IMR-90 (cell line): Measurements from ENCODE around the gene VPS26C. TPM values are rescaled to one million over a fixed set of nuclear protein-coding genes. Genes with fewer than 3 reads are reported as not detected.

Experiments used
- ATAC-seq: fragments of 200-7000 bp; cut with Tn5 transposase; 2 replicates; pipeline ENCODE4 v1.9.1; 2020; ENCODE audit warnings: low read depth, mild to moderate bottlenecking, moderate library complexity
- BruUV-seq: library from RNA; stranded (reverse); fragments of 400-500 nt; replicated peaks from 2 replicates; lab custom pipeline; 2021; lab: Mats Ljungman, UMichigan
- CTCF ChIA-PET: fragments of 300-600 bp; formaldehyde crosslinking; extraction: SDS; loops from one replicate; lab custom pipeline; 2021; ENCODE audit warnings: antibody characterized with exemption; lab: Yijun Ruan, JAX
- POLR2A ChIA-PET: fragments of 300-600 bp; sonication (Branson Sonifier 250); formaldehyde crosslinking; loops from one replicate; lab custom pipeline; 2022; ENCODE audit warnings: antibody characterized with exemption; ENCODE audit not compliant: unreplicated experiment; lab: Charles Lee
- DNase-seq: peaks from one replicate; pipeline ENCODE4 v3.0.0; 2013
- H2AFZ ChIP-seq: replicated peaks from 2 replicates; pipeline ENCODE3; 2013; ENCODE audit warnings: low read length, mild to moderate bottlenecking; ENCODE audit not compliant: poor library complexity
- H2AK5ac ChIP-seq: 2 replicates; pipeline ENCODE4 v1.6.1; 2013; ENCODE audit warnings: low read depth, low read length, inconsistent platforms
- H2AK9ac ChIP-seq: replicated peaks from 2 replicates; pipeline ENCODE3; 2013; ENCODE audit warnings: mild to moderate bottlenecking, low read depth, low read length, moderate library complexity; ENCODE audit not compliant: poor library complexity
- H2BK120ac ChIP-seq: 2 replicates; pipeline ENCODE4 v1.6.1; 2013; ENCODE audit warnings: low read depth, low read length, inconsistent platforms
- H2BK15ac ChIP-seq: 3 replicates; pipeline ENCODE4 v1.6.1; 2013; ENCODE audit warnings: low read depth, low read length, inconsistent platforms
- H2BK20ac ChIP-seq: 2 replicates; pipeline ENCODE4 v1.6.1; 2013; ENCODE audit warnings: low read depth, mild to moderate bottlenecking, inconsistent platforms, low read length, moderate library complexity
- H2BK5ac ChIP-seq: 2 replicates; pipeline ENCODE4 v1.6.1; 2013; ENCODE audit warnings: mild to moderate bottlenecking, low read depth, low read length, inconsistent platforms; ENCODE audit not compliant: poor library complexity, severe bottlenecking
- H3K14ac ChIP-seq: replicated peaks from 2 replicates; pipeline ENCODE4 v1.6.1; 2013; ENCODE audit warnings: low read depth, low read length, inconsistent platforms
- H3K18ac ChIP-seq: 2 replicates; pipeline ENCODE4 v1.6.1; 2013; ENCODE audit warnings: low read depth, low read length, control low read depth
- H3K23ac ChIP-seq: 2 replicates; pipeline ENCODE4 v1.6.1; 2013; ENCODE audit warnings: low read depth, low read length, inconsistent platforms
- H3K27ac ChIP-seq: 2 replicates; pipeline ENCODE4 v1.5.1; 2013; ENCODE audit warnings: mild to moderate bottlenecking, control low read depth, low read length; ENCODE audit not compliant: insufficient read depth
- H3K27me3 ChIP-seq: 2 replicates; pipeline ENCODE4 v1.6.1; 2013; ENCODE audit warnings: low read length; ENCODE audit not compliant: control insufficient read depth, insufficient read depth
- H3K36me3 ChIP-seq: 2 replicates; pipeline ENCODE4 v1.6.1; 2013; ENCODE audit warnings: low read length, mixed read lengths; ENCODE audit not compliant: control insufficient read depth, insufficient read depth
- H3K4ac ChIP-seq: 2 replicates; pipeline ENCODE4 v1.6.1; 2013; ENCODE audit warnings: low read depth, low read length, inconsistent platforms
- H3K4me1 ChIP-seq: 2 replicates; pipeline ENCODE4 v1.6.1; 2013; ENCODE audit warnings: low read length, mixed read lengths; ENCODE audit not compliant: control insufficient read depth, insufficient read depth
- H3K4me2 ChIP-seq: 2 replicates; pipeline ENCODE4 v1.6.1; 2013; ENCODE audit warnings: low read depth, mild to moderate bottlenecking, control low read depth, low read length, moderate library complexity
- H3K4me3 ChIP-seq: 2 replicates; pipeline ENCODE4 v1.5.1; 2013; ENCODE audit warnings: low read depth, mild to moderate bottlenecking, control low read depth, low read length, moderate library complexity; ENCODE audit not compliant: insufficient read depth
- H3K56ac ChIP-seq: 2 replicates; pipeline ENCODE4 v1.6.1; 2013; ENCODE audit warnings: low read length, inconsistent platforms; ENCODE audit not compliant: insufficient read depth; ENCODE audit errors: extremely low read depth
- H3K79me1 ChIP-seq, 2 experiments: 2 replicates each; pipeline ENCODE4 v1.6.1; 2013; ENCODE audit warnings: low read length in 2 of 2, inconsistent platforms in 1 of 2, low read depth in 1 of 2
- H3K9ac ChIP-seq: 2 replicates; pipeline ENCODE4 v1.6.1; 2013; ENCODE audit warnings: low read depth, low read length, control low read depth
- H3K9me1 ChIP-seq: 2 replicates; pipeline ENCODE4 v1.6.1; 2013; ENCODE audit warnings: low read length, inconsistent platforms; ENCODE audit not compliant: insufficient read depth
- H3K9me3 ChIP-seq: 2 replicates; pipeline ENCODE4 v1.6.1; 2013; ENCODE audit warnings: low read length; ENCODE audit not compliant: control insufficient read depth, insufficient read depth
- H4K20me1 ChIP-seq: 2 replicates; pipeline ENCODE4 v1.6.1; 2013; ENCODE audit warnings: low read length, inconsistent platforms; ENCODE audit not compliant: insufficient read depth
- H4K5ac ChIP-seq: 2 replicates; pipeline ENCODE4 v1.6.1; 2013; ENCODE audit warnings: mild to moderate bottlenecking, low read depth, low read length, control low read depth
- H4K8ac ChIP-seq, 2 experiments: 2 replicates each; pipeline ENCODE4 v1.6.1; 2013; ENCODE audit warnings: low read depth in 2 of 2, low read length in 2 of 2, control low read depth in 1 of 2, inconsistent platforms in 1 of 2
- H4K91ac ChIP-seq: 2 replicates; pipeline ENCODE4 v1.6.1; 2013; ENCODE audit warnings: low read depth, low read length, inconsistent platforms; ENCODE audit not compliant: insufficient read depth
- BHLHE40 ChIP-seq: fragments of 150-350 bp; IDR thresholded peaks from 2 replicates; pipeline ENCODE4 v1.6.1; 2016; ENCODE audit warnings: mild to moderate bottlenecking, low read depth, low read length
- CEBPB ChIP-seq: IDR thresholded peaks from 2 replicates; pipeline ENCODE4 v1.6.1; 2012; ENCODE audit warnings: low read depth, low read length, improper control_type of control experiment
- CHD1 ChIP-seq: IDR thresholded peaks from 2 replicates; pipeline ENCODE4 v1.6.1; 2012; ENCODE audit warnings: low read depth, low read length, improper control_type of control experiment
- FOS ChIP-seq: fragments of 150-350 bp; IDR thresholded peaks from 2 replicates; pipeline ENCODE4 v1.6.1; 2016; ENCODE audit warnings: low read depth, low read length
- MAFK ChIP-seq: IDR thresholded peaks from 2 replicates; pipeline ENCODE4 v1.6.1; 2012; ENCODE audit warnings: low read depth, low read length, improper control_type of control experiment
- MAZ ChIP-seq: IDR thresholded peaks from 2 replicates; pipeline ENCODE4 v1.6.1; 2012; ENCODE audit warnings: low read depth, mild to moderate bottlenecking, low read length, improper control_type of control experiment, moderate library complexity, borderline replicate concordance
- MXI1 ChIP-seq: IDR thresholded peaks from 2 replicates; pipeline ENCODE4 v1.6.1; 2012; ENCODE audit warnings: low read depth, mild to moderate bottlenecking, low read length, moderate library complexity, borderline replicate concordance
- NFE2L2 ChIP-seq: fragments of 150-350 bp; IDR thresholded peaks from 2 replicates; pipeline ENCODE4 v1.6.1; 2016; ENCODE audit warnings: low read depth, mild to moderate bottlenecking, low read length
- POLR2A ChIP-seq: IDR thresholded peaks from 2 replicates; pipeline ENCODE4 v1.6.1; 2012; ENCODE audit warnings: mild to moderate bottlenecking, low read depth, low read length
- RAD21 ChIP-seq: IDR thresholded peaks from 2 replicates; pipeline ENCODE4 v1.6.1; 2012; ENCODE audit warnings: low read length, improper control_type of control experiment
- RCOR1 ChIP-seq: IDR thresholded peaks from 2 replicates; pipeline ENCODE4 v1.6.1; 2012; ENCODE audit warnings: mild to moderate bottlenecking, low read length, improper control_type of control experiment; ENCODE audit not compliant: insufficient replicate concordance
- RFX5 ChIP-seq: IDR thresholded peaks from 2 replicates; pipeline ENCODE4 v1.8.0; 2012; ENCODE audit warnings: low read depth, mild to moderate bottlenecking, low read length, moderate library complexity
- SMC3 ChIP-seq: fragments of 150-350 bp; IDR thresholded peaks from 2 replicates; pipeline ENCODE4 v1.6.1; 2016; ENCODE audit warnings: low read depth, mild to moderate bottlenecking, antibody characterized with exemption, low read length, moderate library complexity
- WGBS, 2 experiments: methylation state at CpG; one replicate each; pipeline versions ENCODE4 v1.1.5 to v1.1.7; 2013; ENCODE audit warnings: missing lambda C conversion rate in 2 of 2; ENCODE audit not compliant: insufficient read length in 1 of 2; ENCODE audit errors: extremely low coverage in 2 of 2; 5-methylcytosine and 5-hydroxymethylcytosine counted together
- dilution Hi-C: fragments of 300-500 bp; cut with HindIII; formaldehyde crosslinking; loops from one replicate; pipeline ENCODE4 v1.14.3; 2018; ENCODE audit warnings: low sequenced_read_pairs; ENCODE audit not compliant: unreplicated experiment
- in situ Hi-C: fragments of 300-500 bp; cut with MboI; formaldehyde crosslinking; loops from 3 replicates; pipeline ENCODE4 v1.14.3; 2019; ENCODE audit warnings: low sequenced_read_pairs, inconsistent platforms, mixed read lengths
- intact Hi-C: fragments of 100-400 bp; cut with micrococcal nuclease; formaldehyde crosslinking; loops from 2 replicates; pipeline ENCODE4 v1.10.0; 2022
- polyA plus RNA-seq, 3 experiments: library from polyadenylated mRNA; depleted of rRNA; stranded (reverse); fragments of >200 nt; gene quantifications; 2 replicates each; pipeline ENCODE4 v1.2.3, GENCODE V29; 2012; ENCODE audit warnings: low replicate concordance in 1 of 3
- total RNA-seq: library from RNA; depleted of rRNA; stranded (reverse); fragments of >200 nt; gene quantifications from 2 replicates; pipeline ENCODE4 v1.2.3, GENCODE V29; 2012
- TF ChIP-seq, protein P1 (sequence below): fragments of 150-350 bp; IDR thresholded peaks from 2 replicates; pipeline ENCODE4 v1.6.1; 2017; ENCODE audit warnings: mild to moderate bottlenecking, antibody characterized with exemption, low read length, low read depth
- TF ChIP-seq, protein P2 (sequence below): fragments of 150-350 bp; IDR thresholded peaks from 2 replicates; pipeline ENCODE4 v1.6.1; 2016; ENCODE audit warnings: low read depth, mild to moderate bottlenecking, low read length, moderate library complexity, borderline replicate concordance
- TF ChIP-seq, protein P3 (sequence below): conservative IDR thresholded peaks from 2 replicates; pipeline ENCODE4 v1.5.1; 2012; ENCODE audit warnings: mild to moderate bottlenecking, low read depth, low read length, improper control_type of control experiment

The VPS26C gene
- total and polyA plus RNA-seq, 2 of the 4 experiments (the other 2 are of a cell fraction), result 30.0 to 36.6 TPM

DNA sequence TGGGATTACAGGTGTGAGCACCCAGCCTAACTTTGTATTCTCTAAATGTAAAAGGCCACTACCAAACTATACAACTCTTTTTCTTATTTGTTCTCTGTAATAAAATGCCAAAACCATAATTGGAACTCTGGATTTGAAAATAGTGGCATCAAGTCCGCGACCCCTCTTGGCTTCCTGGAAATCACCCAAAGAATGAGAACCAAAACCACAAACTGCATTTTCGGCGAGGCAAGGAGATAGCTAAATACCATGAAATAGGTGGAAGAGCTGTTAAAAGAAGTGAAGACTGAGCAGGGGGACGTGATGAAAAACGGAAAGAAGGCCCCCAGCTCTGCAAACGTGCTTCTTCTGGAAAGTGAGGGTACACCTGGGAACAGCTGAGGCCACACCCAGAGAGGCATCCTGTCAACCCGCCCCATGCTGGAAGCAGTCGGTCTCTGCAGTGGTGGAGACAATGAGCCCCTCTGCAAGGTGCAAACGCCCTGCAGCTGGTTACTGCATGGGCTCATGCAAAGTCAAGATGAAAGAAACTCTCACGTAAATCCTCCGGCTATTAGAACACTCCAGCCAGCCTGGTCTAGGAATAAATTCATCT lies 22.5 kb downstream of the VPS26C start:
- no peak overlapping the region for H2AK9ac ChIP-seq
- H4K91ac ChIP-seq, result no peak overlapping the region
- no peak overlapping the region for H3K56ac ChIP-seq
- peaks cover 30 to 77% of the 10 kb centered on the region in 2 experiments for H3K79me1 ChIP-seq
- H3K4me3 ChIP-seq, result no peak overlapping the region
- H3K4me2 ChIP-seq, result no peak overlapping the region
- no peak overlapping the region for H2BK15ac ChIP-seq
- no peak overlapping the region for H3K9ac ChIP-seq
- no peak for DNase-seq
- peaks cover 15% of the 10 kb centered on the region; the same call in 1 of the 2 replicates for H3K9me1 ChIP-seq
- no peak overlapping the region for H2BK5ac ChIP-seq
- no peak overlapping the region for H3K18ac ChIP-seq
- dilution Hi-C loops (no loop called here), in situ Hi-C loops (no loop called here), intact Hi-C loops (no loop called here)
- TF ChIP-seq MAFK, result no peak
- TF ChIP-seq, protein P1, sequence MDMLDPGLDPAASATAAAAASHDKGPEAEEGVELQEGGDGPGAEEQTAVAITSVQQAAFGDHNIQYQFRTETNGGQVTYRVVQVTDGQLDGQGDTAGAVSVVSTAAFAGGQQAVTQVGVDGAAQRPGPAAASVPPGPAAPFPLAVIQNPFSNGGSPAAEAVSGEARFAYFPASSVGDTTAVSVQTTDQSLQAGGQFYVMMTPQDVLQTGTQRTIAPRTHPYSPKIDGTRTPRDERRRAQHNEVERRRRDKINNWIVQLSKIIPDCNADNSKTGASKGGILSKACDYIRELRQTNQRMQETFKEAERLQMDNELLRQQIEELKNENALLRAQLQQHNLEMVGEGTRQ, result no peak
- no peak for TF ChIP-seq MXI1
- TF ChIP-seq, protein P2, sequence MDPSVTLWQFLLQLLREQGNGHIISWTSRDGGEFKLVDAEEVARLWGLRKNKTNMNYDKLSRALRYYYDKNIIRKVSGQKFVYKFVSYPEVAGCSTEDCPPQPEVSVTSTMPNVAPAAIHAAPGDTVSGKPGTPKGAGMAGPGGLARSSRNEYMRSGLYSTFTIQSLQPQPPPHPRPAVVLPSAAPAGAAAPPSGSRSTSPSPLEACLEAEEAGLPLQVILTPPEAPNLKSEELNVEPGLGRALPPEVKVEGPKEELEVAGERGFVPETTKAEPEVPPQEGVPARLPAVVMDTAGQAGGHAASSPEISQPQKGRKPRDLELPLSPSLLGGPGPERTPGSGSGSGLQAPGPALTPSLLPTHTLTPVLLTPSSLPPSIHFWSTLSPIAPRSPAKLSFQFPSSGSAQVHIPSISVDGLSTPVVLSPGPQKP, result no peak
- TF ChIP-seq BHLHE40, result no peak
- no peak for TF ChIP-seq MAZ
- TF ChIP-seq CHD1, result no peak
- TF ChIP-seq, protein P3, sequence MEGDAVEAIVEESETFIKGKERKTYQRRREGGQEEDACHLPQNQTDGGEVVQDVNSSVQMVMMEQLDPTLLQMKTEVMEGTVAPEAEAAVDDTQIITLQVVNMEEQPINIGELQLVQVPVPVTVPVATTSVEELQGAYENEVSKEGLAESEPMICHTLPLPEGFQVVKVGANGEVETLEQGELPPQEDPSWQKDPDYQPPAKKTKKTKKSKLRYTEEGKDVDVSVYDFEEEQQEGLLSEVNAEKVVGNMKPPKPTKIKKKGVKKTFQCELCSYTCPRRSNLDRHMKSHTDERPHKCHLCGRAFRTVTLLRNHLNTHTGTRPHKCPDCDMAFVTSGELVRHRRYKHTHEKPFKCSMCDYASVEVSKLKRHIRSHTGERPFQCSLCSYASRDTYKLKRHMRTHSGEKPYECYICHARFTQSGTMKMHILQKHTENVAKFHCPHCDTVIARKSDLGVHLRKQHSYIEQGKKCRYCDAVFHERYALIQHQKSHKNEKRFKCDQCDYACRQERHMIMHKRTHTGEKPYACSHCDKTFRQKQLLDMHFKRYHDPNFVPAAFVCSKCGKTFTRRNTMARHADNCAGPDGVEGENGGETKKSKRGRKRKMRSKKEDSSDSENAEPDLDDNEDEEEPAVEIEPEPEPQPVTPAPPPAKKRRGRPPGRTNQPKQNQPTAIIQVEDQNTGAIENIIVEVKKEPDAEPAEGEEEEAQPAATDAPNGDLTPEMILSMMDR, result no peak
- no peak for TF ChIP-seq SMC3
- no peak for TF ChIP-seq RFX5
- no peak for TF ChIP-seq POLR2A
- no peak for TF ChIP-seq CEBPB
- no peak for TF ChIP-seq RAD21
- no peak for TF ChIP-seq RCOR1
- TF ChIP-seq FOS, result no peak
- no peak for TF ChIP-seq NFE2L2
- H3K36me3 ChIP-seq, result peaks cover 9% of the 10 kb centered on the region; the same call in 1 of the 2 replicates
- H2BK20ac ChIP-seq, result no peak overlapping the region
- no peak for ATAC-seq
- no peak overlapping the region for H3K27ac ChIP-seq
- H3K14ac ChIP-seq, result no peak overlapping the region
- H4K5ac ChIP-seq, result no peak overlapping the region
- no peak overlapping the region for H3K23ac ChIP-seq
- CTCF ChIA-PET, result no interaction called here
- H3K4me1 ChIP-seq, result peaks cover 3% of the 10 kb centered on the region
- WGBS, 2 experiments, result 85% methylated on average over 8 of the region's 12 CpGs; no CpG with 5 or more reads in 1 of the 2 experiments
- no peak overlapping the region for H4K8ac ChIP-seq
- POLR2A ChIA-PET, result interaction anchor here (0.6 kb wide), 1 partner anchor 1041 kb away, joined by 3 read pairs; no protein-coding TSS in a partner anchor
- no peaks in the 10 kb centered on the region for H3K9me3 ChIP-seq
- H3K4ac ChIP-seq, result no peak overlapping the region
- BruUV-seq, result no TSS peak
- H2AFZ ChIP-seq, result no peak overlapping the region
- no peak overlapping the region for H2BK120ac ChIP-seq
- no peaks in the 10 kb centered on the region for H3K27me3 ChIP-seq
- peaks cover 50% of the 10 kb centered on the region for H4K20me1 ChIP-seq
- H2AK5ac ChIP-seq, result no peak overlapping the region
